Mammary epithelial cell (primary cell): ENCODE data around the gene DOCK11.
"Not testable (repeated sequence)": the region's sequence is repeated elsewhere in the genome, so short reads cannot be mapped to it uniquely, and the experiment has no call there.

Experiments used
- CTCF ChIP-seq, 2 donors: IDR thresholded peaks in 1 of 2; conservative IDR thresholded peaks in 1 of 2; 2 replicates each; pipeline ENCODE4 v1.5.1; 2011 to 2012; ENCODE audit warnings: inconsistent platforms in 2 of 2, low read length in 2 of 2, mild to moderate bottlenecking in 2 of 2, control low read depth in 1 of 2, low read depth in 1 of 2; ENCODE audit not compliant: insufficient read depth in 1 of 2; ENCODE audit errors: extremely low read depth in 1 of 2
- EZH2 ChIP-seq: IDR thresholded peaks from 2 replicates; pipeline ENCODE4 v1.6.1; 2012; ENCODE audit warnings: low read length, inconsistent platforms, borderline replicate concordance

- TF ChIP-seq CTCF (conservative IDR thresholded peaks at IDR 0.05 in 1 of 2, IDR thresholded peaks at IDR 0.05 in 1 of 2; ENCODE audit: extremely low read depth in 1 of 2, insufficient read depth in 1 of 2, low read depth in 1 of 2, low read length in 2 of 2); EZH2: not testable (repeated sequence)
These were observed 24.8 kb upstream of the DOCK11 start for GRCh38 chrX:118470721-118471347.
